Adrenal gland (tissue), 5 donors: ENCODE measurements around the gene MCTP1.

Experiments used
- POLR2A ChIP-seq, 2 donors: fragments of 450-650 bp; IDR thresholded peaks; one replicate each; pipeline ENCODE4 v1.6.1; 2017; ENCODE audit warnings: antibody characterized with exemption in 2 of 2, mild to moderate bottlenecking in 2 of 2, moderate library complexity in 1 of 2
- TF ChIP-seq, protein P1 (sequence below), 6 experiments: fragments of 450-650 bp in 4 of 6; fragments of 200-600 bp in 2 of 6; sonication (generic) in 1 of 6; IDR thresholded peaks; 1 replicate in 5 of 6; 2 replicates in 1 of 6; pipeline versions ENCODE4 v1.5.1 to v1.8.0; 2016 to 2021; ENCODE audit warnings: antibody characterized with exemption in 6 of 6, mild to moderate bottlenecking in 2 of 6, moderate library complexity in 1 of 6
- donor health status: DM: no; HTN: no; CAD: no.

DNA sequence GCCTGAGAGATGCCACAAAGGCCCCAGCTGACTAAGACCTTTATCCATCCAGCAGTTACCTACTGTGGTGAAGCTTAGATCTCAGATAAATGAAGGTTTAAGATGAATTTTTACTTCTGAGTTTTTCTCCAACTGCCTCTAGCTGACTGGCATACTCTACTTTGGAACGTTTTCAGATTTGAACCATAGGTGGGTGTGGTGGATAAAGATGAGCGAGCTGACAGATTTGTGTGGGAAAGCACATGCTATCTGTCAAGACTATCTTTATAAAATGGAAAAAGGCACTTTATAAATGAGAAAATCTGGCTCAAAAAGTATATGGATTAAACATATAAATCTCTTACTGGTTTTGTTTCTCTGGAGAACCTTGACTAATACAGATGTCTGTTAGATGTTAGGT, 160.8 kb downstream of the MCTP1 start:
- TF ChIP-seq, protein P1, sequence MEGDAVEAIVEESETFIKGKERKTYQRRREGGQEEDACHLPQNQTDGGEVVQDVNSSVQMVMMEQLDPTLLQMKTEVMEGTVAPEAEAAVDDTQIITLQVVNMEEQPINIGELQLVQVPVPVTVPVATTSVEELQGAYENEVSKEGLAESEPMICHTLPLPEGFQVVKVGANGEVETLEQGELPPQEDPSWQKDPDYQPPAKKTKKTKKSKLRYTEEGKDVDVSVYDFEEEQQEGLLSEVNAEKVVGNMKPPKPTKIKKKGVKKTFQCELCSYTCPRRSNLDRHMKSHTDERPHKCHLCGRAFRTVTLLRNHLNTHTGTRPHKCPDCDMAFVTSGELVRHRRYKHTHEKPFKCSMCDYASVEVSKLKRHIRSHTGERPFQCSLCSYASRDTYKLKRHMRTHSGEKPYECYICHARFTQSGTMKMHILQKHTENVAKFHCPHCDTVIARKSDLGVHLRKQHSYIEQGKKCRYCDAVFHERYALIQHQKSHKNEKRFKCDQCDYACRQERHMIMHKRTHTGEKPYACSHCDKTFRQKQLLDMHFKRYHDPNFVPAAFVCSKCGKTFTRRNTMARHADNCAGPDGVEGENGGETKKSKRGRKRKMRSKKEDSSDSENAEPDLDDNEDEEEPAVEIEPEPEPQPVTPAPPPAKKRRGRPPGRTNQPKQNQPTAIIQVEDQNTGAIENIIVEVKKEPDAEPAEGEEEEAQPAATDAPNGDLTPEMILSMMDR (IDR thresholded peaks at IDR 0.05): no peak
- TF ChIP-seq POLR2A (IDR thresholded peaks at IDR 0.05): no peak
